ENCODE measurements around the gene GJA4. TPM values are rescaled to one million over a fixed set of nuclear protein-coding genes. Genes with fewer than 3 reads are reported as not detected.

The GJA4 gene
- total RNA-seq, 1 experiment from 2014 or later, result 1.4 TPM

DNA sequence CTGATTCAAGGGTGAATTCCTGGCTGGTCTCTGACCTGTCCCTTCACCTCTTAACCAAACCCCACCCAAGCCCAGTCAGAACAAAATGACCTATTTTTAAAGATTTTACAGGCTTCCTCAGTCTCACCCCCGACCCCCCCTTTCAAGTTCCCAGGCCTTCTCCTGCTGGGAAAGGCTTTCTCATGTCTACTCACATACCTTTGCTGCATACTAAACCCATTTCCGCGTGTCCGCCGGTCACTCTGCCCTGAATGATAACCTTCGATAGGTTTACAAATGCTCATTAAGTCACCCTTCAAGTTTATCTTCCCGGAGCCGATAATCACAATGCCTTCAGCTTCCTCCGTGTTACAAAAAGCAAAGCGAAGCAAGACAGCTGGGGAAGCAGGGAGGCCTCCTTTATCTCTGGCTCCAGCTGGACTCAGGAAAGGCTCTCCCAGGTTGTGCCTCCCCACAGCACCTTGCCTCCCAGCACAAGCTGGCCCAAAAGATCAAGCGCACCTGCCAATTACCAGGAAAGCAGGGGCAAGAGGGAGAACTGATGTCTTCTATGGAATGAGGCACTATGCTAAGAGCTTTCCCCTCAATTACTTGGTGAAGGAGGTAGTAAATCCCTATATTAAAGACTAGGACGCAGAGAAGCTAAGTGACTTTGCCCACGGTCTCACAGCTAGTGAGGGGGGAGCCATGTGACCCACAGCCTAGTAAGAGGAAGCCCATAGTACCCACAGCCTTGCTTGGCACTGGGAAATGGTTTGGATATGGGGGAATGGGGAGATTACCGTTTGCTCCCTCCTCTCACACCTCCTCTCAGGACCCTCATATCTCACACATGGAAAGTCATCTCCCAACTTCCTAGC is 50.8 kb downstream of the GJA4 start:
- H3K14ac ChIP-seq (ENCODE audit: insufficient read depth, low read length), result no peak overlapping the region
- H3K27ac ChIP-seq (ENCODE audit: insufficient read length, low read depth, low read length), result peak overlapping the region; percentile 19
- H2AFZ ChIP-seq (ENCODE audit: low read length), result no peak overlapping the region
- no peaks in the 10 kb centered on the region for H3K79me1 ChIP-seq (ENCODE audit: insufficient read depth, low read depth, low read length, poor library complexity, severe bottlenecking)
- H3K9ac ChIP-seq (ENCODE audit: extremely low read depth, insufficient read length, low read length), result no peak overlapping the region
- no CpG with 5 or more reads among the region's 14 CpGs for WGBS (ENCODE audit: extremely low coverage, insufficient read length, low lambda C conversion rate)
- no peak overlapping the region for H2BK12ac ChIP-seq (ENCODE audit: insufficient read length, low read depth, low read length)
- H3K4ac ChIP-seq (ENCODE audit: low read depth, low read length), result no peak overlapping the region
- no peak overlapping the region for H3K4me2 ChIP-seq (ENCODE audit: insufficient read depth, insufficient read length, low read length)
- H3K56ac ChIP-seq (ENCODE audit: insufficient read length, low read depth, low read length), result no peak overlapping the region
- peak overlapping the region in 2 of 3 experiments; percentile 32 to 61; a peak in 5 of 7 replicates for H3K27ac Mint-ChIP-seq
- no peaks in the 10 kb centered on the region for H3K27me3 ChIP-seq (ENCODE audit: insufficient read depth, low read length)
- H3K4me1 Mint-ChIP-seq, result peaks cover 36 to 46% of the 10 kb centered on the region in 2 experiments
- TF ChIP-seq, protein P1, sequence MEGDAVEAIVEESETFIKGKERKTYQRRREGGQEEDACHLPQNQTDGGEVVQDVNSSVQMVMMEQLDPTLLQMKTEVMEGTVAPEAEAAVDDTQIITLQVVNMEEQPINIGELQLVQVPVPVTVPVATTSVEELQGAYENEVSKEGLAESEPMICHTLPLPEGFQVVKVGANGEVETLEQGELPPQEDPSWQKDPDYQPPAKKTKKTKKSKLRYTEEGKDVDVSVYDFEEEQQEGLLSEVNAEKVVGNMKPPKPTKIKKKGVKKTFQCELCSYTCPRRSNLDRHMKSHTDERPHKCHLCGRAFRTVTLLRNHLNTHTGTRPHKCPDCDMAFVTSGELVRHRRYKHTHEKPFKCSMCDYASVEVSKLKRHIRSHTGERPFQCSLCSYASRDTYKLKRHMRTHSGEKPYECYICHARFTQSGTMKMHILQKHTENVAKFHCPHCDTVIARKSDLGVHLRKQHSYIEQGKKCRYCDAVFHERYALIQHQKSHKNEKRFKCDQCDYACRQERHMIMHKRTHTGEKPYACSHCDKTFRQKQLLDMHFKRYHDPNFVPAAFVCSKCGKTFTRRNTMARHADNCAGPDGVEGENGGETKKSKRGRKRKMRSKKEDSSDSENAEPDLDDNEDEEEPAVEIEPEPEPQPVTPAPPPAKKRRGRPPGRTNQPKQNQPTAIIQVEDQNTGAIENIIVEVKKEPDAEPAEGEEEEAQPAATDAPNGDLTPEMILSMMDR (conservative IDR thresholded peaks at IDR 0.05), result no peak
- no peak overlapping the region for H2BK20ac ChIP-seq (ENCODE audit: low read depth, low read length, poor library complexity, severe bottlenecking)
- H3K36me3 Mint-ChIP-seq (ENCODE audit: insufficient read depth in 1 of 3, low read depth in 3 of 3), result no peaks in the 10 kb centered on the region; a peak in 1 of 7 replicates
- H4K20me1 ChIP-seq (ENCODE audit: control insufficient read depth, insufficient read depth, insufficient read length), result no peaks in the 10 kb centered on the region
- H3K4me3 Mint-ChIP-seq, result no peak overlapping the region; a peak in 1 of 5 replicates
- no peak overlapping the region for H2BK120ac ChIP-seq (ENCODE audit: low read depth, low read length, poor library complexity, severe bottlenecking)
- no peaks in the 10 kb centered on the region for H3K79me2 ChIP-seq (ENCODE audit: insufficient read depth, low read length)
- H3K23me2 ChIP-seq (ENCODE audit: insufficient read length, low read depth, low read length, poor library complexity, severe bottlenecking), result no peaks in the 10 kb centered on the region
- H2BK15ac ChIP-seq (ENCODE audit: low read depth, low read length), result no peak overlapping the region
- DNase-seq, result peak; percentile 57
- no peak overlapping the region for H3T11ph ChIP-seq (ENCODE audit: low read length)
- no peaks in the 10 kb centered on the region for H3K9me3 Mint-ChIP-seq
- H4K8ac ChIP-seq (replicated peaks; ENCODE audit: insufficient read length, low read depth, low read length), result no peak overlapping the region
- H4K91ac ChIP-seq (ENCODE audit: insufficient read length, low read depth, low read length), result no peak overlapping the region
- H2AK5ac ChIP-seq (ENCODE audit: insufficient read length, low read length), result no peak overlapping the region
- no peaks in the 10 kb centered on the region; the same call in 1 of the 2 replicates for H3K27me3 Mint-ChIP-seq (ENCODE audit: low read depth)
- no peak overlapping the region for H2BK5ac ChIP-seq (ENCODE audit: insufficient read length, low read length)
- H3K18ac ChIP-seq (ENCODE audit: insufficient read length, low read depth, low read length), result no peak overlapping the region
- no peak overlapping the region for H3K23ac ChIP-seq (ENCODE audit: insufficient read length, low read depth, low read length)
- no peaks in the 10 kb centered on the region for H3K9me3 ChIP-seq (ENCODE audit: control insufficient read depth, low read depth, low read length)
- H4K5ac ChIP-seq (ENCODE audit: insufficient read length, low read depth, low read length), result no peak overlapping the region
- H3K4me1 ChIP-seq (ENCODE audit: insufficient read depth, low read length), result peaks cover 6% of the 10 kb centered on the region; the same call in 1 of the 2 replicates
